PC-9 (cell line): Measurements from ENCODE around the gene SLC44A1.

ENCODE experiments used
- EZH2 ChIP-seq: fragments of 200-600 bp; sonication (generic); IDR thresholded peaks from 2 replicates; pipeline ENCODE4 v1.8.0; 2017; ENCODE audit warnings: antibody characterized with exemption, low read depth
- TF ChIP-seq, protein P1 (sequence below): fragments of 200-600 bp; sonication (generic); conservative IDR thresholded peaks from 2 replicates; pipeline ENCODE4 v1.6.1; 2017; ENCODE audit warnings: mixed run types, antibody characterized with exemption, mild to moderate bottlenecking, moderate library complexity

DNA sequence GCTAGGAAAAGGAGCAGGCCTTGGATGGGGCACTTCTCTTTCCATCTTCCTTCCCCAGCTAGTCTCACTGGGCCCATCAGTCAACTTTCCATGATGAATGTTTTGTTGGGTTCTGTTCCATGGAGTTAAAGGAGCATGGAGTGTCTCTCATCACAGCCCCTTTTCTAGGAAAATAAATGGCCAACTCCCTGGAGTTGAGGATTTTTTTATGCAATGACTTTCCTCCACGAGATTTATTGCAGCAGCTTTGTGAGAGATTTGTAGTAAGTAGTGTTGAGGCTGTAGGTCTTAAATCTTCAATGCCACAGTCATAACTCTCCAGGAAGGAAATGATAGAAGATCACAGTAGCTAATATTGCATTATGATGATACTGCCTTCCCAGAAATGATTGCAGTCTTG, 45.6 kb upstream of the SLC44A1 start:
- TF ChIP-seq, protein P1, sequence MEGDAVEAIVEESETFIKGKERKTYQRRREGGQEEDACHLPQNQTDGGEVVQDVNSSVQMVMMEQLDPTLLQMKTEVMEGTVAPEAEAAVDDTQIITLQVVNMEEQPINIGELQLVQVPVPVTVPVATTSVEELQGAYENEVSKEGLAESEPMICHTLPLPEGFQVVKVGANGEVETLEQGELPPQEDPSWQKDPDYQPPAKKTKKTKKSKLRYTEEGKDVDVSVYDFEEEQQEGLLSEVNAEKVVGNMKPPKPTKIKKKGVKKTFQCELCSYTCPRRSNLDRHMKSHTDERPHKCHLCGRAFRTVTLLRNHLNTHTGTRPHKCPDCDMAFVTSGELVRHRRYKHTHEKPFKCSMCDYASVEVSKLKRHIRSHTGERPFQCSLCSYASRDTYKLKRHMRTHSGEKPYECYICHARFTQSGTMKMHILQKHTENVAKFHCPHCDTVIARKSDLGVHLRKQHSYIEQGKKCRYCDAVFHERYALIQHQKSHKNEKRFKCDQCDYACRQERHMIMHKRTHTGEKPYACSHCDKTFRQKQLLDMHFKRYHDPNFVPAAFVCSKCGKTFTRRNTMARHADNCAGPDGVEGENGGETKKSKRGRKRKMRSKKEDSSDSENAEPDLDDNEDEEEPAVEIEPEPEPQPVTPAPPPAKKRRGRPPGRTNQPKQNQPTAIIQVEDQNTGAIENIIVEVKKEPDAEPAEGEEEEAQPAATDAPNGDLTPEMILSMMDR = no peak
- TF ChIP-seq EZH2 = no peak
